ENCODE results near the gene SMIM27. TPM values are rescaled to one million over a fixed set of nuclear protein-coding genes. Genes with fewer than 3 reads are reported as not detected.

Gene SMIM27
- total RNA-seq, 1 experiment from 2014 or later = 13.6 TPM

- no peak for DNase-seq (ENCODE audit: low spot score)
- ChIA-PET CTCF (interaction anchor here (0.6 to 4.7 kb wide), 10 partner anchors 11 to 172 kb away, joined by 3 to 49 read pairs (median 6); partner anchors contain the start of genes ACO1, NDUFB6 and RIGI), POLR2A (interaction anchor here (0.8 to 3.8 kb wide), 11 partner anchors 9 to 452 kb away, joined by 3 to 36 read pairs (median 4); partner anchors contain the start of genes ACO1, APTX, NDUFB6 and RIGI)
- H3K9me3 Mint-ChIP-seq = no peaks in the 10 kb centered on the region
- H3K27me3 Mint-ChIP-seq (ENCODE audit: low read depth) = no peaks in the 10 kb centered on the region
- H3K36me3 Mint-ChIP-seq = peaks cover 22% of the 10 kb centered on the region
- ATAC-seq = no peak
- peaks cover 24% of the 10 kb centered on the region for H3K4me1 Mint-ChIP-seq
- TF ChIP-seq AFF4 (CRISPR knock-in tag; IDR thresholded peaks at IDR 0.05; ENCODE audit: borderline replicate concordance) = no peak
- TF ChIP-seq ZNF138 (CRISPR knock-in tag; conservative IDR thresholded peaks at IDR 0.05) = no peak
- TF ChIP-seq FOXP4 (CRISPR knock-in tag; IDR thresholded peaks at IDR 0.05) = no peak
- H3K27ac Mint-ChIP-seq = peak overlapping the region; percentile 98
- H3K4me3 Mint-ChIP-seq = peak overlapping the region; percentile 91
Measured at GRCh38 chr9:32550150-32550561, 2.0 kb upstream of the SMIM27 start.

GRCh38 chr9:32550562-32551275, 1.4 kb upstream of the SMIM27 start:
- Mint-ChIP-seq H3K27me3 (ENCODE audit: low read depth) (no peaks in the 10 kb centered on the region), H3K9me3 (no peaks in the 10 kb centered on the region), H3K27ac (peak overlapping the region; percentile 98), H3K36me3 (peaks cover 22% of the 10 kb centered on the region), H3K4me3 (peak overlapping the region; percentile 91), H3K4me1 (peaks cover 24% of the 10 kb centered on the region)
- ChIA-PET POLR2A (interaction anchor here (0.8 to 3.8 kb wide), 11 partner anchors 9 to 451 kb away, joined by 3 to 36 read pairs (median 4); partner anchors contain the start of genes ACO1, APTX, NDUFB6 and RIGI), CTCF (interaction anchor here (0.5 to 4.7 kb wide), 11 partner anchors 11 to 172 kb away, joined by 3 to 49 read pairs (median 6); partner anchors contain the start of genes ACO1, NDUFB6 and RIGI)
- ATAC-seq (peak; percentile 90), DNase-seq (ENCODE audit: low spot score) (peak; percentile 98)
- TF ChIP-seq GABPB1 (CRISPR knock-in tag; IDR thresholded peaks at IDR 0.05) (no peak; the same call in 1 of the 2 replicates), USF2 (CRISPR knock-in tag; IDR thresholded peaks at IDR 0.05) (no peak), E2F5 (CRISPR knock-in tag; IDR thresholded peaks at IDR 0.05) (peak; percentile 67; the same call in 1 of the 2 replicates), ZNF423 (CRISPR knock-in tag; IDR thresholded peaks at IDR 0.05) (no peak), PRRX2 (CRISPR knock-in tag; IDR thresholded peaks at IDR 0.05) (no peak), IRF1 (CRISPR knock-in tag; IDR thresholded peaks at IDR 0.05) (no peak), ZMAT4 (CRISPR knock-in tag; IDR thresholded peaks at IDR 0.05) (no peak), GRHL2 (CRISPR knock-in tag; IDR thresholded peaks at IDR 0.05; ENCODE audit: insufficient replicate concordance, severe bottlenecking) (no peak), SOX15 (CRISPR knock-in tag; IDR thresholded peaks at IDR 0.05) (no peak), ZBTB43 (CRISPR knock-in tag; IDR thresholded peaks at IDR 0.05) (no peak), FOXP1 (CRISPR knock-in tag; IDR thresholded peaks at IDR 0.05; ENCODE audit: borderline replicate concordance) (peak; percentile 75; the same call in 1 of the 2 replicates), CDX4 (CRISPR knock-in tag; IDR thresholded peaks at IDR 0.05; ENCODE audit: borderline replicate concordance) (no peak), ERG (CRISPR knock-in tag; IDR thresholded peaks at IDR 0.05) (no peak), NFATC4 (CRISPR knock-in tag; IDR thresholded peaks at IDR 0.05) (no peak), ZNF512 (CRISPR knock-in tag; IDR thresholded peaks at IDR 0.05; ENCODE audit: borderline replicate concordance) (no peak)

Data from WTC11 (cell line).